G401 (cell line): Measurements from ENCODE around the gene CGNL1. TPM values are rescaled to one million over a fixed set of nuclear protein-coding genes. Genes with fewer than 3 reads are reported as not detected.
A peak's percentile ranks its signal among the peaks of the same experiment; 100 is the strongest.

Experiments
- DNase-seq: peaks from one replicate; pipeline ENCODE4 v3.0.0-alpha.2; 2015; ENCODE audit warnings: low spot score
- in situ Hi-C: cut with HindIII; loops from 2 replicates; pipeline ENCODE4 v1.10.0; 2016; ENCODE audit warnings: low sequenced_read_pairs, mixed read lengths
- total RNA-seq: library from RNA; depleted of rRNA; stranded (reverse); fragments of >200 nt; shearing (Covaris generic); gene quantifications from 2 replicates; pipeline ENCODE4 v1.2.3, GENCODE V29; 2014

CGNL1 gene
- total RNA-seq, 1 experiment from 2014 or later = 121 TPM

GRCh38 chr15:57472861-57473260 lies 96.6 kb downstream of the CGNL1 start:
- in situ Hi-C loops = no loop called here
- DNase-seq = no peak

GRCh38 chr15:57476533-57476975 lies 100.2 kb downstream of the CGNL1 start:
- in situ Hi-C loops = no loop called here
- no peak for DNase-seq

- DNase-seq = no peak
Measured at GRCh38 chr15:57477736-57478522, 101.6 kb downstream of the CGNL1 start.

GRCh38 chr15:57479005-57479404 lies 102.7 kb downstream of the CGNL1 start:
- no peak for DNase-seq
- in situ Hi-C loops = no loop called here

More at GRCh38 chr15:57477736-57478522, 101.6 kb downstream of the CGNL1 start:
- in situ Hi-C loops = no loop called here

GRCh38 chr15:57481038-57481705 lies 104.9 kb downstream of the CGNL1 start:
- in situ Hi-C loops = no loop called here
- DNase-seq = no peak

DNA sequence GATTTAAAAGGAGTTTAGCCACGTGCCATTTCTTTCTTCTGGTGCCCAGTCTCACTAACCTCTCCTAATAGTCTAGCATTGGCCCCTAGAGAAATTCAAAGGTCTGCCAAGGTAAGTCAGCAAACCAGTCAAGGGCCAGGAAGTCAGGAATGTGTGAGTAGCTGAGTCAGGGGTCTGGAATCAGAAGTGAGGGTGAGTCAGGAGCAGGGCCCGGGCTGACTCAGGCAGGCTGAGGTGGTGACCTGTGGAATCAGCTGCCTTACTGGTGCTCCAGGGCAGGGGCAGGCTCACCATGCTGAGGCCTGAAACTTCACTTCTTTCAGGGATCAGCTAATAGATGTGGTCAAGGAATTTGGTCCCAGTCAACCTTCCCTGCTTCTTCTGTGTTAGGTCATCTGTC lies 109.6 kb downstream of the CGNL1 start:
- in situ Hi-C loops = no loop called here

DNA sequence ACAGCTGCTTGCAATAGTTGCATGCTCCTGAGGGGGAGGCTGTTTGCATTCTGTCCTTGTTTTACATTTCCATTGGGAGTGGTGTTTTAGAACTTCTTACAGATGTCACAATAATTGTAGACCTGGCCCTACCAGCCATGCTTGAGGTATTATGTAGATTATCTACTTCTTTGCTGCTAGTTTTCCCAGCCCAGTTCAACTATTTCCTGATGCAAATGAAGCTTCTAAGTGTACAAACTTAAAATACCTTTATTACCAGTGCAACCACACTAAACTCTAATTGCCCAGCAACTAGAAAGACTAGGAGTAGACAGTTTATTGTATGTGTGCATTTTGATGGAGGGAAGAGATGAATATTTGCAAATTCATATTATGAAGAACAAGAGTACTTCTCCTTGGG lies 110.5 kb downstream of the CGNL1 start:
- in situ Hi-C loops = no loop called here
- DNase-seq = no peak

More for the DNA sequence above, 109.6 kb downstream of the CGNL1 start:
- no peak for DNase-seq

- DNase-seq = no peak
- in situ Hi-C loops = no loop called here
Measured at GRCh38 chr15:57489122-57489521, 112.8 kb downstream of the CGNL1 start.

DNA sequence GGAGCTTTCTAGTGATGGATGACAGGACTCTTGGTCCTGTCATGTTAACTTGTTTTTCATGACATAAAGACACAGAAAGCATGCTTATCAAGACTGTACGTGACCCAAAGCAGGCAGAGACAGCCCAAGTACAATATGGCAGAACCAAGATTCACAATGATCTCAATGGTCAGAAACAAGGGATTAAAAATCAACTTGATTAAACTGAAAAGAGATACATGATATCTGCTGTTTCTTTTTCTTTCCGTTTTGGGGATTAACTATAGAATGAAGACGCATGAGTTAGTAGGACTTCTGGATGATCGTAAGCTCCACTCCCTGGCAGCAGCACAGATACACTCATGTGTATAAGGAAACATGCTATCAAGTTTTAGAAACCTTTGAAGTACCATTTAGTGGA lies 117.0 kb downstream of the CGNL1 start:
- in situ Hi-C loops = loop anchor here (5.0 kb wide), 1 partner anchor 101 kb away; no protein-coding TSS in a partner anchor
- no peak for DNase-seq

DNA sequence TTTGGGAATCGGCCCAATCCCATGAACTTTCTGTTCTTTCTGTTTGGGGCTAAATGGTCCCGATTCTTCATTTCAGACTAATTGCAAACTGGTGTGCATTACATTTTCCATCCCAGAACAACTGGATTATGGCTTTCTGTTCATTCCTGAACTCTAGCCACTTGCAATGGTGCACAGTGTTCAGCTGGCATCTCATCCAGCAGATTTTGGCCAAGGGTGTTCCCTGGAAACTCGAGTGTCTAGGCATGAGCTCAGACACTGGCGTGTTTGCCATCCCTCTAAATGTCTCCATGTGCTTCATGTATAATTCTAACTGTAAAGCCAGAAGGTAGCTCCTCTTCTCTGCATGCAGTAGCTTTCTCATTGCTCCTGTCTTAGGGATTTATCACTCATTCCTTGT lies 118.3 kb downstream of the CGNL1 start:
- no peak for DNase-seq
- in situ Hi-C loops = loop anchor here (5.0 kb wide), 1 partner anchor 102 kb away; no protein-coding TSS in a partner anchor

DNA sequence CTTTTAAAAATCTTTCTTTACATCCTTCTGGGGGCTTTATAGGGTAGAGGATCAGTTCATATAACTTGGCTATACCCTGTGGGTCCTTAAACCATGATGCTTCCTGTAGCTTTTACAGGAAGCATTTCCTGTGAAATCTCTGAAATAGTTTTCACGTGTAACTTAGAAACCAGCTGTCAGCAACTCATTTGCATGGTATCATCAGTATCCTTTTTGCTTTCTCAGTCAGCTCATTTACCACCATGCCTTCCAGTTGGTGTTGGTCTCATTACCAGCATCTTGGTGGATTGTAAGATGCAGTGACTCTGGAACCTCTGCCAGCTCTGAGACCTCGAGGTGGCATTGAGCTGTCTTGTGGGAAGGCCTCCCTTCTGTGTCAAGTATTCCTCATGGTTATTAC lies 118.7 kb downstream of the CGNL1 start:
- no peak for DNase-seq
- in situ Hi-C loops = no loop called here

DNA sequence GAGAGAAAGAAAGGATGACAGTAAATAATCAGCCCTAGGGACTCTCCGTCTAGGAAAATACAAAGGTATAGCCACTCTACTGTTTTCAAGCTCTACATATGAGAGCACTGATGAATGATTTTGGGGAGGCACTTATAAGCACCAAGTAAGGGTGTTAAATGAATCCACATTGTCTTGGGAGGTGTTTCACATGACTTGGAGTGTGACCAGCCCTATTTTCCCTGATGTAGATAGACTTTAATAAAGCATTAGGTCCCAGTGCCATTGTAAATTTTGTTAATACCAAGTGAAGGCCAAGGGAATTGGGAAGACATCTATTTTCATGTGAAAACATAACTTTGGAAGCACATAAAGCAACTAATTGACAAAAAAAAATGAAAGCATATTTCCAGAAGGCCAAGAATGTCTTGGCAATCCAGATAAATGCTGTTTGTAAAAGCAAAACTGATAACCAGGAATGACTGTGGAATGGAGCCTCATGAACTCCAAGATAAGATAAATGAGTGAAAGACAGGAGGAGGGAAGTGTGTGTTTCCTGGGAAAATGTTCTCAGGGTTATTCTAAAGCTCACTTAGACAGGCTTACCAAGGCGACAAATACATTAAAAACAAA lies 119.4 kb downstream of the CGNL1 start:
- no peak for DNase-seq
- in situ Hi-C loops = no loop called here

- DNase-seq = no peak
- in situ Hi-C loops = no loop called here
Measured at GRCh38 chr15:57496594-57496945, 120.3 kb downstream of the CGNL1 start.

DNA sequence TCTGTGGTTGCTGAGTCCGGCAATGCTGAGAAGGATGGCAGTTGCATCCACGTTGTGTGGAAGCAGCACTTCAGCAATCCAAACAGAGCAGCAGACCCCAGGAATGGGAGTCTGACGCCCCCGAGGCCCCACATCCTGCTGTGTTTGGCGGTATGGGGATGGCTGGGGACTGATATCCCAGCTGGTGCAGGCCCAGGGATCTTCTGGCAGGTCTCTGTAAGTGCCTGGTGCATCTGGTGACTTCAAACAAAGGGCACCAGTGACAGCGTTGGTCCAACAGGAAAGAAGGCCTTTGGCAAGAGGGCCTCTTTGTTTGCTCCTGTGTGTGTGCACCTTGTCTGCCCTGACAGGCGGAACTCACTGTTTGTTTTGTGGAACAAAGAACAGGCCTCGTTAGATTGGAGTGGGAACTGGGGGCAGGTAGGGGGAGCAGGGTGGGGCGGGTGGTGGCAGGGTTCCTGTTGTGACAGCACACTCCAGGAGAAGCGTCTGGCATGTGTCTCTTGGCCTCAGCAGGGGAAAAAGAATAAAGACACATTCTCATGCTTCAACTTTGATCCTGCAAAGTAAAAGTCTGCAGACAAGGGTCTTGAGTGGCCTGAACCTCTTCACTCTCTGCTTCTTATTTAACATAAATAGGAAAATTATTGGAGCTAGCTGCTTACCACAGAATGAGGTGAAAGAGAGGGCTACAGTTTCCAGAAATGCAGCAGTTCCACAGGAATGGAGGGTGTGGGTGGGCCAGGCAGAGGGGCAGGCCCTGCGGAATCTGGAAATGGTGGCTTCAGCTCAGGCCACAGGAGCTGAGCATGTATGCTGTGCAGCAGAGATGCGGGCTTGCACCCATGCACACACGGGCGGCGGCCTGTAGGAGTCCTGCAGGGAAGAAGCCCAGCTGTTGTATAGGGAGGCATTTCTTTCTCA lies 120.9 kb downstream of the CGNL1 start:
- in situ Hi-C loops = no loop called here
- no peak for DNase-seq

GRCh38 chr15:57500256-57500655 lies 124.0 kb downstream of the CGNL1 start:
- no peak for DNase-seq
- in situ Hi-C loops = no loop called here

DNA sequence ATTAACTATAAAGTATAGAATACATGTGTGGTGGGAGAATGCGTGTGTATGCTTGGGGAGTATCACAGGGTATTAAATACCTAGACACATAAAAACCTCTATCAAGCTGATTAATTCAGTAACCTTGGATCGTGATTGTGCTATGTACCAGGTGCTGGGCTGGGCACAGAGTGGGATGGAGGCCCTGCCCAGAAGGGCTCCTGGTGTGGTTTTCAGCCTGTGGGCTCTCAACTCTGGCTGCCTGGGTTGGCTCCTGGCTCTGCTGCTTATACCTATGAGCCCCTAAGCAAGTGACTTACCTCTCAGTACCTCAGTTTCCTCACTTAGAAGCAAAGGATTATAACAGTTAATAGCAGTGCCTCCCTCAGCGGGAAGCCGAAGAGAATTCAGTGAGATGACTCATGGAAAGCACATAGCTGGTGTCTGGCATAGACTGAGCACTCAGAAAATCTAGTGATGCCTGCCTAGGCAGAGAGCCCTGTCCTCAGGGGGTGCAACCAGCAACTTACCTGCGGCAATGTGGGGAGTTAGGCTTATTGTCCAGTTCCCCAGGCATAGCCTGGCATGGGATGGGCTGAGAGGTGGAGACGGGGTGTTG lies 124.8 kb downstream of the CGNL1 start:
- in situ Hi-C loops = no loop called here

DNA sequence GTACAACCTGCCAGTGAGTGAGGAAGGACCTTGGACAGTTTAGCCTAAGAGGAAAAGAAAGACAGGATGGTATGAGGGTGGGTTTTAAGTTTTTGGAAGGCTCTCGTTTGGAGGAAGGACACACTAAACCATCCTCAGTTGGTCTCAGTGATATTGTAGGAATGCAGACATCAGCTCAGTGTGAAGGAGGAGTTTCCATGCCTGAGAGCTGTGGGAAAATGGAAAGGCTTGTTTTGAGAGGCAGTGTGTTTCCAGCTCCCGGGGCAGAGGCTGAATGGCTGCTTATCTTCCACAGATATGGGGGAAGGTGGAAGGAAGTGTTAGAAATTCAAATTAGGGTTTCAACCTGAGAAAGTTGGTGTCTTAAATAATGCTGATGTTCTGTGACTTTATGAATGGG lies 125.8 kb downstream of the CGNL1 start:
- in situ Hi-C loops = no loop called here

More for the DNA sequence above, 124.8 kb downstream of the CGNL1 start:
- no peak for DNase-seq

DNA sequence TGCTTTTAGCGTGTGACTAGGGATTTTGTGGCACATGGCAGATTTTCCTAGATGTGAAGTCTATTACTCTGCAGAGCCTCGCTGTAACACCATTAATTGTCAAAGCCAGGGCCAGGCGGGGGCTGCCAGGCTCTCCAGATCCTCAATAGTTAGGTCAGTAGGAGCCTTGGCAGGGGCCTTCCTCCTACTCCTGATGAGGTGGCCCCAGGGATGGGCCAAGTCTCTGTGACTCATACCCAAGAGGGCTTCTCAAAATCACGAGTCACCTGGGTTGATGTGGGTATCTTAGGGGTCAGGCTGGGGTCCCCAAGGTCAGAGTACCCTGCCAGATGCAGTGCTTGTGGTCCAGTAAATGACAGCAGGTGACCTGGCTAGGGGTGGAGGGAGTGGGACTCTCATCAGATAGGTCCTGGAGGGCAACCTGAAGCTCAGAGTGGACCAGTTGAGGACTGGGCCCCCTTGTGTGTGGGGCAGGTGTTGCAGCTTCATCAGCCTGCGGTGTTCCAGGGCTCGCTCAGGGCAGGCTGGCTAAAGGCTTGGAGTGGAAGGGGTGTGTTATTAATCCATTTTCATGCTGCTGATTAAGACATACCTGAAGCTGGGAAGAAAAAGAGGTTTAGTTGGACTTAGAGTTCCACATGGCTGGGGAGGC lies 126.9 kb downstream of the CGNL1 start:
- DNase-seq = peak; percentile 9
- in situ Hi-C loops = no loop called here

More for the DNA sequence above, 125.8 kb downstream of the CGNL1 start:
- DNase-seq = no peak
